Measurements from ENCODE around the gene ECE1. TPM values are rescaled to one million over a fixed set of nuclear protein-coding genes. Genes with fewer than 3 reads are reported as not detected.

Gene ECE1
- total and polyA plus RNA-seq, 2 of the 8 experiments (the other 6 are each of a cell fraction or from before 2014, with no cell fraction given): 21.4 to 36.8 TPM

GRCh38 chr1:21245688-21246229 lies 44.5 kb downstream of the ECE1 start:
- H2BK20ac ChIP-seq (ENCODE audit: low read length): no peak overlapping the region
- H2BK12ac ChIP-seq (ENCODE audit: low read depth, low read length): no peak overlapping the region
- ChIA-PET CTCF (ENCODE audit: partially characterized antibody) (interaction anchor here (0.8 to 13.8 kb wide), 32 partner anchors 9 to 360 kb away, joined by 3 to 199 read pairs (median 6); partner anchors contain the start of gene NBPF3), POLR2A (ENCODE audit: partially characterized antibody) (interaction anchor here (1.2 kb wide), 1 partner anchor 13 kb away, joined by 3 read pairs; no protein-coding TSS in a partner anchor)
- H2AK5ac ChIP-seq (ENCODE audit: low read depth, low read length): no peak overlapping the region
- H3K9me3 ChIP-seq (ENCODE audit: insufficient read depth in 2 of 2, low read depth in 1 of 2, low read length in 1 of 2): no peaks in the 10 kb centered on the region
- H3K27ac ChIP-seq (ENCODE audit: low read depth, low read length): no peak overlapping the region
- H4K8ac ChIP-seq (ENCODE audit: extremely low read depth, insufficient read depth, low read length): no peak overlapping the region
- no peak overlapping the region for H3K14ac ChIP-seq (ENCODE audit: insufficient read length)
- FAIRE-seq (no peak), DNase-seq (ENCODE audit: low read depth in 1 of 2, low spot score in 2 of 2) (no peak)
- H3K23ac ChIP-seq (ENCODE audit: insufficient read length): no peak overlapping the region
- H4K5ac ChIP-seq (ENCODE audit: insufficient read length, low read depth, low read length): no peak overlapping the region
- H3K27me3 ChIP-seq (replicated peaks in 1 of 4; ENCODE audit: control insufficient read depth in 3 of 4, extremely low read depth in 1 of 4, insufficient read depth in 3 of 4, low read length in 3 of 4): no peaks in the 10 kb centered on the region
- H3K79me2 ChIP-seq (ENCODE audit: control insufficient read depth in 1 of 2, insufficient read depth in 2 of 2, low read length in 2 of 2): no peaks in the 10 kb centered on the region
- peaks cover 0 to 2% of the 10 kb centered on the region in 2 experiments for H4K20me1 ChIP-seq (replicated peaks in 1 of 2; ENCODE audit: control insufficient read depth in 1 of 2, insufficient read depth in 2 of 2, low read length in 2 of 2)
- H3K36me3 ChIP-seq (ENCODE audit: control insufficient read depth in 2 of 4, insufficient read depth in 4 of 4, low read length in 3 of 4): peaks cover 0 to 5% (median 0%) of the 10 kb centered on the region in 4 experiments; a peak in 1 of 8 replicates
- no peak overlapping the region for H2BK120ac ChIP-seq (replicated peaks; ENCODE audit: low read depth, low read length)
- H3K18ac ChIP-seq (ENCODE audit: extremely low read depth, low read length): no peak overlapping the region
- H3K4me1 ChIP-seq (replicated peaks in 1 of 4; ENCODE audit: control insufficient read depth in 3 of 4, insufficient read depth in 4 of 4, low read length in 3 of 4): peaks cover 0 to 2% (median 0%) of the 10 kb centered on the region in 4 experiments; a peak in 3 of 7 replicates
- H4K91ac ChIP-seq (replicated peaks; ENCODE audit: insufficient read length, low read length): no peak overlapping the region
- no peak overlapping the region for H3K4ac ChIP-seq (replicated peaks; ENCODE audit: insufficient read length, low read depth, low read length)
- H3K79me1 ChIP-seq (ENCODE audit: low read depth, low read length): no peaks in the 10 kb centered on the region
- no peaks in the 10 kb centered on the region for H3K23me2 ChIP-seq (ENCODE audit: low read depth, low read length)
- no peak overlapping the region for H2AFZ ChIP-seq (ENCODE audit: low read length)
- H3K4me2 ChIP-seq (ENCODE audit: insufficient read depth in 1 of 2, low read depth in 2 of 2, low read length in 2 of 2): no peak overlapping the region
- no peak overlapping the region for H3K4me3 ChIP-seq (ENCODE audit: extremely low read depth in 1 of 4, insufficient read depth in 2 of 4, low read depth in 3 of 4, low read length in 4 of 4)
- no peak overlapping the region for H2BK15ac ChIP-seq (ENCODE audit: low read length)
- 96% methylated on average over 4 of the region's 4 CpGs; no CpG with 5 or more reads in 1 of the 2 experiments for WGBS, 2 experiments (ENCODE audit: extremely low coverage in 1 of 2, insufficient coverage in 1 of 2, insufficient read length in 1 of 2, insufficient replicate concordance in 2 of 2, low coverage in 1 of 2, low lambda C conversion rate in 2 of 2, missing lambda C conversion rate in 1 of 2)
- H2BK5ac ChIP-seq (ENCODE audit: low read depth, low read length): no peak overlapping the region
- H3K56ac ChIP-seq (replicated peaks; ENCODE audit: insufficient read length, low read depth, low read length): no peak overlapping the region
- H3K9ac ChIP-seq (replicated peaks in 1 of 4; ENCODE audit: extremely low read depth in 1 of 4, low read depth in 3 of 4, low read length in 3 of 4): no peak overlapping the region
